Gastroesophageal sphincter (tissue), 4 donors: ENCODE results near the gene SLC9A6. TPM values are rescaled to one million over a fixed set of nuclear protein-coding genes. Genes with fewer than 3 reads are reported as not detected.

Experiments
- ATAC-seq: fragments of 150-250 bp; one replicate; pipeline ENCODE4 v1.9.1; 2016; ENCODE audit warnings: mild to moderate bottlenecking, moderate library complexity
- H3K27ac ChIP-seq, 4 donors: fragments of 200-600 bp; sonication (generic) in 3 of 4; 1 replicate in 3 of 4; 2 replicates in 1 of 4; pipeline ENCODE4 v1.5.1; 2016 to 2019
- H3K27me3 ChIP-seq: fragments of 200-600 bp; sonication (generic); one replicate; pipeline ENCODE4 v1.5.1; 2019
- H3K36me3 ChIP-seq, 2 donors: fragments of 200-600 bp; sonication (generic); one replicate each; pipeline ENCODE4 v1.5.1; 2019; ENCODE audit warnings: control low read depth in 1 of 2
- H3K4me1 ChIP-seq, 3 donors: fragments of 200-600 bp; sonication (generic); 1 replicate in 2 of 3; 2 replicates in 1 of 3; pipeline ENCODE4 v1.5.1; 2016 to 2019; ENCODE audit warnings: control low read depth in 2 of 3
- H3K4me3 ChIP-seq, 2 donors: fragments of 200-600 bp; sonication (generic); one replicate each; pipeline ENCODE4 v1.5.1; 2019; ENCODE audit warnings: mild to moderate bottlenecking in 1 of 2, moderate library complexity in 1 of 2
- H3K9me3 ChIP-seq, 3 donors: fragments of 200-600 bp; sonication (generic); one replicate each; pipeline ENCODE4 v1.5.1; 2017 to 2019; ENCODE audit warnings: control low read depth in 2 of 3
- EP300 ChIP-seq: sonication (generic); formaldehyde crosslinking; IDR thresholded peaks from one replicate; pipeline ENCODE4 v1.6.1; 2017; ENCODE audit warnings: antibody characterized with exemption, mild to moderate bottlenecking
- POLR2A ChIP-seq, 2 donors: fragments of 450-650 bp; IDR thresholded peaks; one replicate each; pipeline ENCODE4 v1.6.1; 2017; ENCODE audit warnings: antibody characterized with exemption in 2 of 2, mild to moderate bottlenecking in 2 of 2, moderate library complexity in 1 of 2
- POLR2AphosphoS5 ChIP-seq: sonication (generic); formaldehyde crosslinking; IDR thresholded peaks from one replicate; pipeline ENCODE4 v1.6.1; 2017; ENCODE audit warnings: antibody characterized with exemption
- WGBS, 2 donors: methylation state at CpG; one replicate each; pipeline ENCODE4 v1.1.5; 2018; ENCODE audit warnings: low coverage in 1 of 2; 5-methylcytosine and 5-hydroxymethylcytosine counted together
- total RNA-seq, 4 donors: library from RNA; depleted of rRNA; stranded (reverse); fragments of >200 nt; gene quantifications; one replicate each; pipeline ENCODE4 v1.1.0, GENCODE V29; 2016
- TF ChIP-seq, protein P1 (sequence below), 4 experiments: fragments of 200-600 bp in 2 of 4; fragments of 450-650 bp in 2 of 4; sonication (generic) in 1 of 4; IDR thresholded peaks; one replicate each; pipeline ENCODE4 v1.5.1; 2017 to 2019; ENCODE audit warnings: antibody characterized with exemption in 4 of 4, mild to moderate bottlenecking in 2 of 4, moderate library complexity in 2 of 4

Gene SLC9A6
- total RNA-seq, result 10 to 100 TPM; 17.2 to 27.3 (median 20.3) TPM

DNA sequence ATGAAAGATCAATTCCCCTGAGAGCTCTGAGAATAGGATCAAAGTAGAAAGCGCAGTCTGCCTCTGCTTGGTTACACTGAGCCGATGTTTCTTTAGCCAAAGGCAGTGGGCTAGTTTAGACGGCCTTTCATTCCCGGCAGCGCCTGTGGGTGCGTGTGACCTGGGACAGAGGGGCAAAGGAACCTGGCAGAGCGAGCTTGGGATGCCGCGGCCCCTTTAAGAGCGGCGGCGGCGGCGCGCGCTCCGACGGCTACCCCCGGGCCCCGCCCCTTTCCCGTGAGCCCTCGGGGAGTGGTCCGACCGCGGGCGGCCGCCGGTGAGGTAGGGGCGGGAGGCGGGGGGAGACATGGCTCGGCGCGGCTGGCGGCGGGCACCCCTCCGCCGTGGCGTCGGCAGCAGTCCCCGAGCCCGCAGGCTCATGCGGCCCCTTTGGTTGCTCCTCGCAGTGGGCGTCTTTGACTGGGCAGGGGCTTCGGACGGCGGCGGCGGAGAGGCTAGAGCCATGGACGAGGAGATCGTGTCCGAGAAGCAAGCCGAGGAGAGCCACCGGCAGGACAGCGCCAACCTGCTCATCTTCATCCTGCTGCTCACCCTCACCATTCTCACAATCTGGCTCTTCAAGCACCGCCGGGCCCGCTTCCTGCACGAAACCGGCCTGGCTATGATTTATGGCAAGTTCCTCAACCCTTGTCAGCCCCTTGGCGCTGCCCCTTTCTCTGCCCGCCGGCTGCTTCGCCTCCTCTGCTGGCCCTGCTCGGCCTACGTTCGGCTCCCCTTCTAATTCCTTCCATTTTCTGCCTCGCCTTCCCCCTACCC, at the start of gene SLC9A6:
SLC9A6 (plus strand) TSS at position 279 of the 816 bp plus-strand sequence; CDS start at position 503, 224 bp downstream.
- no peaks in the 10 kb centered on the region for H3K27me3 ChIP-seq
- peak within 1 kb of the TSS; percentile 73 to 96 for H3K4me3 ChIP-seq
- H3K9me3 ChIP-seq, result no peaks in the 10 kb centered on the region
- H3K36me3 ChIP-seq, result no peaks in the 10 kb centered on the region
- ATAC-seq, result peak; percentile 92
- peaks cover 0 to 32% (median 0%) of the 10 kb centered on the region in 3 donors for H3K4me1 ChIP-seq
- H3K27ac ChIP-seq, result peak within 1 kb of the TSS; percentile 49 to 88 (median 84)
- WGBS, 2 donors, result 3 to 37% methylated on average over 8 to 13 of the region's 68 CpGs
- TF ChIP-seq, protein P1, sequence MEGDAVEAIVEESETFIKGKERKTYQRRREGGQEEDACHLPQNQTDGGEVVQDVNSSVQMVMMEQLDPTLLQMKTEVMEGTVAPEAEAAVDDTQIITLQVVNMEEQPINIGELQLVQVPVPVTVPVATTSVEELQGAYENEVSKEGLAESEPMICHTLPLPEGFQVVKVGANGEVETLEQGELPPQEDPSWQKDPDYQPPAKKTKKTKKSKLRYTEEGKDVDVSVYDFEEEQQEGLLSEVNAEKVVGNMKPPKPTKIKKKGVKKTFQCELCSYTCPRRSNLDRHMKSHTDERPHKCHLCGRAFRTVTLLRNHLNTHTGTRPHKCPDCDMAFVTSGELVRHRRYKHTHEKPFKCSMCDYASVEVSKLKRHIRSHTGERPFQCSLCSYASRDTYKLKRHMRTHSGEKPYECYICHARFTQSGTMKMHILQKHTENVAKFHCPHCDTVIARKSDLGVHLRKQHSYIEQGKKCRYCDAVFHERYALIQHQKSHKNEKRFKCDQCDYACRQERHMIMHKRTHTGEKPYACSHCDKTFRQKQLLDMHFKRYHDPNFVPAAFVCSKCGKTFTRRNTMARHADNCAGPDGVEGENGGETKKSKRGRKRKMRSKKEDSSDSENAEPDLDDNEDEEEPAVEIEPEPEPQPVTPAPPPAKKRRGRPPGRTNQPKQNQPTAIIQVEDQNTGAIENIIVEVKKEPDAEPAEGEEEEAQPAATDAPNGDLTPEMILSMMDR (IDR thresholded peaks at IDR 0.05), result no peak
- TF ChIP-seq POLR2A (IDR thresholded peaks at IDR 0.05), result peak in 1 of 2 donors; percentile 14

DNA sequence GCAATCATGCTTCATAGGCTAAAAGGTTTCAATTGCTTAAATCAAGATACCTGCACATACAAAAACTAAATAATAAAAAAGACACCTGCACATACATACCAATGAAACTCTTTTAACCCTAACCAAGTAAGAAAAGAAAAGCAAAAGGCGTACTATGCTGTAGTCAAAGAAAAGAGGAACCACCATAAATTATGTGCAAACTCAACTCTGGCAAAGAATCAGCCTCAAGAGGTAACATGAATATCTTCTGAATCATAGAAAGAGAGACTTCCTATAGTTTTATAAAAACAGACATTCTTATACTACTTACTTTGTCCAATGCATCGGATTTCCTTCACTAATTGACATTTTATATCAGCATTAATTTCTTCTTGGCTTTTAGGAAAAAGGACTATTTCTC, 40.7 kb upstream of the SLC9A6 start:
- no peak overlapping the region for H3K27ac ChIP-seq
- WGBS, 2 donors, result 63 to 89% methylated on average over 2 of the region's 2 CpGs
- H3K36me3 ChIP-seq, result no peaks in the 10 kb centered on the region
- H3K9me3 ChIP-seq, result no peaks in the 10 kb centered on the region
- no peak overlapping the region for H3K4me3 ChIP-seq
- H3K27me3 ChIP-seq, result no peaks in the 10 kb centered on the region
- H3K4me1 ChIP-seq, result no peaks in the 10 kb centered on the region
- no peak for ATAC-seq
- TF ChIP-seq POLR2AphosphoS5 (no peak), POLR2A (IDR thresholded peaks at IDR 0.05) (no peak), EP300 (no peak)
- TF ChIP-seq, protein P1 (IDR thresholded peaks at IDR 0.05), result no peak

DNA sequence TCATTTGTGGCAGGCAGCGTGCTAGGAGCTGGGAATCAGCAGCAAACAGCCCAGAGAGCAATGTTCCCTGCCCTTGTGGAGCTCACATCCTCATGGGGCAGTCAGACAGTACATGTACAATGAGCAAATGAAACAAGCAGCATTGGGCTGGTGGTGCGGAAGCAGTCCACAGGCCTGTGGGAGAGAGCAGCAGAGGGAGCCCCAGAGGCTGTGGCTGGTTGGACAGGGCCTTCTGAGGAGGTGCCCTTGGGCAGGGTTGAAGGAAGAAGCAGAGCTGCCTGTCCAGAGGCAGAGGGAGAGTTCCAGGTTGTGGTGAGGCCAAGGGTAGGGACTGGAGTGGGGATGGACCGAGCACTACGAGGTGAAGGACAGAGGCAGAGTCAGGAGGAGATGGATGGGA, 33.9 kb upstream of the SLC9A6 start:
- no peaks in the 10 kb centered on the region for H3K27me3 ChIP-seq
- H3K27ac ChIP-seq, result no peak overlapping the region
- H3K36me3 ChIP-seq, result no peaks in the 10 kb centered on the region
- H3K4me1 ChIP-seq, result no peaks in the 10 kb centered on the region
- 66 to 71% methylated on average over 2 to 3 of the region's 4 CpGs for WGBS, 2 donors
- ATAC-seq, result no peak
- TF ChIP-seq, protein P1 (IDR thresholded peaks at IDR 0.05), result no peak
- TF ChIP-seq EP300 (no peak), POLR2A (IDR thresholded peaks at IDR 0.05) (no peak), POLR2AphosphoS5 (no peak)
- H3K4me3 ChIP-seq, result no peak overlapping the region
- H3K9me3 ChIP-seq, result no peaks in the 10 kb centered on the region

GRCh38 chrX:135973025-135973547, 12.1 kb upstream of the SLC9A6 start:
- WGBS, 2 donors, result 0 to 16% methylated on average over 5 to 7 of the region's 10 CpGs

DNA sequence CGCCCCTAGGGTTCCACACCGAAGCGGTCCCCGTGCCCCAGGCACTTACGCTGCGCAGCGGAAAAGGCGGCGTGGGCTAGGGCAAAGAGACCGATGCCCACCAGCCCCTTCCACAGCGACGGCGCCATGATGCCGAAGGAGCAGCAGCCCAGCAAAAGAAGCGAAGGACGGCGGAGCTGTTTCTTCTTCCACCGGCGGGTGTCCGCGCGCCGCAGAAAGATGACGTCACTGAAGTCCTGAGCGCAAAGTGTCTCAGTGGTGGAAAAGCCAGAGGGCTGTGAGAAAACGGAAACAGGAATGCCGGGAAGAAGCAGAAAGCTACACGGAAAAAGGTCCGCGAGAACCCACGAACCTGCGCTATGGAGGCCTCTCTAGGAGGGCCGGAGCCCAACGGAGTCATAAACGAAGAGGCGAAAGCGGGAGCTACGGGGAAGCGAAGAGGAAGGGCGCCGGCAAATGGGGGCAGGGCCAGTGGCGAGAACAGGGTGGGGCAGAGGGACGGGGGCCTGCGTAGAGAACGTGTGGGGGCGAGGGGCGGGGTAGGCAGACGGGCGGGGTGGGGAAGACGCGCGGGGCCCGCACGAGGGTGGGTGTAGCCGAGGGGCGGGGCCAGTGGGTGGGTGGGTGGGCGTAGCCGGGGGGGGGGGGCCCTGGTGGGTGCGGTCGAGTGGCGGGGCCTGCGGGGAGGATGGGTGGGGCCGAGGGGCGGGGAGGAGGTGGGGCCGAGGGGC, 11.5 kb upstream of the SLC9A6 start, which contains the start of gene MMGT1:
MMGT1 (minus strand) TSS at position 441 of the 731 bp plus-strand sequence; CDS start at position 128, 313 bp downstream.
- H3K27me3 ChIP-seq, result no peaks in the 10 kb centered on the region
- ATAC-seq, result peak; percentile 89
- WGBS, 2 donors, result 15% methylated on average over 19 of the region's 65 CpGs; no CpG with 5 or more reads in 1 of the 2 donors

More at GRCh38 chrX:135973025-135973547, 12.1 kb upstream of the SLC9A6 start:
- TF ChIP-seq POLR2A (IDR thresholded peaks at IDR 0.05), result no peak
- H3K36me3 ChIP-seq, result no peaks in the 10 kb centered on the region
- no peaks in the 10 kb centered on the region for H3K27me3 ChIP-seq
- ATAC-seq, result peak; percentile 5
- H3K4me1 ChIP-seq, result peaks cover 0 to 26% (median 0%) of the 10 kb centered on the region in 3 donors
- no peaks in the 10 kb centered on the region for H3K9me3 ChIP-seq
- H3K4me3 ChIP-seq, result peak overlapping the region; percentile 70 to 99
- peak overlapping the region; percentile 85 to 98 (median 90) for H3K27ac ChIP-seq

More for the DNA sequence above, 11.5 kb upstream of the SLC9A6 start, which contains the start of gene MMGT1:
- Histone ChIP-seq H3K27ac (peak within 1 kb of the TSS; percentile 85 to 98 (median 90)), H3K4me3 (peak within 1 kb of the TSS; percentile 70 to 99), H3K9me3 (no peaks in the 10 kb centered on the region), H3K36me3 (no peaks in the 10 kb centered on the region), H3K4me1 (peaks cover 0 to 26% (median 0%) of the 10 kb centered on the region in 3 donors)
- no peak for TF ChIP-seq POLR2AphosphoS5
- TF ChIP-seq EP300, result no peak
- TF ChIP-seq, protein P1 (IDR thresholded peaks at IDR 0.05), result peak in 2 of 4 experiments; percentile 9 to 28
- TF ChIP-seq POLR2A (IDR thresholded peaks at IDR 0.05), result peak in 1 of 2 donors; percentile 45
